HG03520 (cell line): Measurements from ENCODE around the gene STX18.
"Not testable (repeated sequence)": the region's sequence is repeated elsewhere in the genome, so short reads cannot be mapped to it uniquely, and the experiment has no call there.

Experiments used
- ATAC-seq: cut with Tn5 transposase; IDR thresholded peaks from one replicate; pipeline ENCODE4 v1.9.1; 2021; ENCODE audit warnings: mild to moderate bottlenecking, moderate library complexity; ENCODE audit not compliant: unreplicated experiment

STX18 gene

GRCh38 chr4:4541661-4542570 lies at the start of gene STX18:
Gene STX18 (minus strand): TSS chr4:4542048. CDS start chr4:4541964, 84 bp downstream.
- peak; percentile 66 for ATAC-seq

- ATAC-seq = no peak
These were observed 49.2 kb upstream of the STX18 start for GRCh38 chr4:4591071-4591470.

GRCh38 chr4:4590546-4590945 lies 48.7 kb upstream of the STX18 start:
- ATAC-seq = no peak

GRCh38 chr4:4585012-4585670 lies 43.3 kb upstream of the STX18 start:
- ATAC-seq = no peak

- no peak for ATAC-seq
These were observed 41.8 kb upstream of the STX18 start for GRCh38 chr4:4583606-4584005.

- no peak for ATAC-seq
These were observed 40.8 kb upstream of the STX18 start for GRCh38 chr4:4582653-4583052.

GRCh38 chr4:4580494-4580893 lies 38.6 kb upstream of the STX18 start:
- no peak for ATAC-seq

GRCh38 chr4:4578981-4579380 lies 37.1 kb upstream of the STX18 start:
- ATAC-seq = no peak

- ATAC-seq = no peak
These were observed 35.6 kb upstream of the STX18 start for GRCh38 chr4:4577359-4577875.

- ATAC-seq = peak; percentile 77
These were observed 33.7 kb upstream of the STX18 start for GRCh38 chr4:4575284-4576211.

GRCh38 chr4:4574792-4575191 lies 32.9 kb upstream of the STX18 start:
- no peak for ATAC-seq

GRCh38 chr4:4574052-4574451 lies 32.2 kb upstream of the STX18 start:
- ATAC-seq = no peak

GRCh38 chr4:4572821-4573220 lies 31.0 kb upstream of the STX18 start:
- no peak for ATAC-seq

GRCh38 chr4:4569861-4570260 lies 28.0 kb upstream of the STX18 start:
- ATAC-seq = not testable (repeated sequence)

- ATAC-seq = no peak
These were observed 27.1 kb upstream of the STX18 start for GRCh38 chr4:4568806-4569427.

- ATAC-seq = not testable (repeated sequence)
These were observed 24.5 kb upstream of the STX18 start for GRCh38 chr4:4566359-4566758.

- no peak for ATAC-seq
These were observed 22.7 kb upstream of the STX18 start for GRCh38 chr4:4564522-4564921.

GRCh38 chr4:4560642-4561041 lies 18.8 kb upstream of the STX18 start:
- no peak for ATAC-seq

- ATAC-seq = no peak
These were observed 18.3 kb upstream of the STX18 start for GRCh38 chr4:4560136-4560535.

- no peak for ATAC-seq
These were observed 17.7 kb upstream of the STX18 start for GRCh38 chr4:4559596-4559995.
